ENCODE results near the gene ERBIN. TPM values are rescaled to one million over a fixed set of nuclear protein-coding genes. Genes with fewer than 3 reads are reported as not detected.

The ERBIN gene
- total RNA-seq, 1 experiment from 2014 or later, result 27.1 TPM

DNA sequence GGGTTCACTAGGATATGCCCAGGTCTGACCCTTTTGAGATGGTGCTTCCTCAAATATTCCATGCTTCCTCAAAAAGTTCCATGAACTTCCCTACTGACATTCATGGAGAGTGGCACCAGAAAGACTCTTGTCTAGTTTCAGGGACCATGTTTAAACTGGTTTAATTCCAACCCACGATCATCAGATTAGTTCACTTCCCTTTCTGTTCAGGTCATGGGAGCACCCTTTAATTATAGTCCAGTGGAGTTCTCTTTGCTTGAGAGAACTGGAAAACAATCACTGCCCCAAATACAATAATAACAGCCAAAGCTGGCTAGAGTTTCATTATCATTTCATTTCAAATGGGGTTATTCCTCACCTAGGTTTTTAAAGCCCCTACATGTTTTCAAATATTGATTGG, 9.7 kb upstream of the ERBIN start:
- POLR2A ChIA-PET, result no interaction called here
- Mint-ChIP-seq H3K27me3 (ENCODE audit: low read depth) (no peaks in the 10 kb centered on the region), H3K27ac (no peak overlapping the region), H3K4me3 (no peak overlapping the region), H3K9me3 (no peaks in the 10 kb centered on the region), H3K36me3 (no peaks in the 10 kb centered on the region), H3K4me1 (no peaks in the 10 kb centered on the region)
- ATAC-seq (no peak), DNase-seq (ENCODE audit: low spot score) (no peak)
- TF ChIP-seq ATF1 (CRISPR knock-in tag; IDR thresholded peaks at IDR 0.05), result no peak
- CTCF ChIA-PET, result no interaction called here

DNA sequence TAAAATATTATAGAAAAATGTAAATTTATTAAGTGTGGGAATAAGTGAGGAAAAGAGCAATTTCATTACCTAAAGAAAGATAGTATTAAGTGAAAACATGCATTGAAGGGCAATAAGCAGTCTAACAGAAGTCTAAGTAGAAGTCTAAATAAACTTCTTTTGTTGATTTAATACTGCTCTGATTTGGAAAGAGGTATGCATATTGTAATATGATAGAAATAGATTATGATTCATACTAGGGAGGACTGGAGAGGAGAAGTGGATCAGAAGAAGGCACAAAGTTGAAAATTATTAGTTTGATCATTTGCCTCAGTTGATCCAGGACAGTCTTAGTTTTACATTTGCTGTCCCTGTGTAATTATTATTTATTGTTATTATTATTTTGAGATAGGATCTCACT, 6.6 kb upstream of the ERBIN start:
- TF ChIP-seq SP1 (CRISPR knock-in tag; conservative IDR thresholded peaks at IDR 0.05), result no peak
- TF ChIP-seq, protein P1, sequence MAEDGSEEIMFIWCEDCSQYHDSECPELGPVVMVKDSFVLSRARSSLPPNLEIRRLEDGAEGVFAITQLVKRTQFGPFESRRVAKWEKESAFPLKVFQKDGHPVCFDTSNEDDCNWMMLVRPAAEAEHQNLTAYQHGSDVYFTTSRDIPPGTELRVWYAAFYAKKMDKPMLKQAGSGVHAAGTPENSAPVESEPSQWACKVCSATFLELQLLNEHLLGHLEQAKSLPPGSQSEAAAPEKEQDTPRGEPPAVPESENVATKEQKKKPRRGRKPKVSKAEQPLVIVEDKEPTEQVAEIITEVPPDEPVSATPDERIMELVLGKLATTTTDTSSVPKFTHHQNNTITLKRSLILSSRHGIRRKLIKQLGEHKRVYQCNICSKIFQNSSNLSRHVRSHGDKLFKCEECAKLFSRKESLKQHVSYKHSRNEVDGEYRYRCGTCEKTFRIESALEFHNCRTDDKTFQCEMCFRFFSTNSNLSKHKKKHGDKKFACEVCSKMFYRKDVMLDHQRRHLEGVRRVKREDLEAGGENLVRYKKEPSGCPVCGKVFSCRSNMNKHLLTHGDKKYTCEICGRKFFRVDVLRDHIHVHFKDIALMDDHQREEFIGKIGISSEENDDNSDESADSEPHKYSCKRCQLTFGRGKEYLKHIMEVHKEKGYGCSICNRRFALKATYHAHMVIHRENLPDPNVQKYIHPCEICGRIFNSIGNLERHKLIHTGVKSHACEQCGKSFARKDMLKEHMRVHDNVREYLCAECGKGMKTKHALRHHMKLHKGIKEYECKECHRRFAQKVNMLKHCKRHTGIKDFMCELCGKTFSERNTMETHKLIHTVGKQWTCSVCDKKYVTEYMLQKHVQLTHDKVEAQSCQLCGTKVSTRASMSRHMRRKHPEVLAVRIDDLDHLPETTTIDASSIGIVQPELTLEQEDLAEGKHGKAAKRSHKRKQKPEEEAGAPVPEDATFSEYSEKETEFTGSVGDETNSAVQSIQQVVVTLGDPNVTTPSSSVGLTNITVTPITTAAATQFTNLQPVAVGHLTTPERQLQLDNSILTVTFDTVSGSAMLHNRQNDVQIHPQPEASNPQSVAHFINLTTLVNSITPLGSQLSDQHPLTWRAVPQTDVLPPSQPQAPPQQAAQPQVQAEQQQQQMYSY (CRISPR knock-in tag; IDR thresholded peaks at IDR 0.05), result no peak
- TF ChIP-seq ESRRA (CRISPR knock-in tag; IDR thresholded peaks at IDR 0.05; ENCODE audit: borderline replicate concordance), result no peak
- TF ChIP-seq FOXP1 (CRISPR knock-in tag; IDR thresholded peaks at IDR 0.05; ENCODE audit: borderline replicate concordance), result no peak
- no peak for TF ChIP-seq EMX1 (CRISPR knock-in tag; IDR thresholded peaks at IDR 0.05)
- TF ChIP-seq FOXP4 (CRISPR knock-in tag; IDR thresholded peaks at IDR 0.05), result no peak
- TF ChIP-seq ZNF232 (CRISPR knock-in tag; IDR thresholded peaks at IDR 0.05), result no peak
- TF ChIP-seq, protein P2, sequence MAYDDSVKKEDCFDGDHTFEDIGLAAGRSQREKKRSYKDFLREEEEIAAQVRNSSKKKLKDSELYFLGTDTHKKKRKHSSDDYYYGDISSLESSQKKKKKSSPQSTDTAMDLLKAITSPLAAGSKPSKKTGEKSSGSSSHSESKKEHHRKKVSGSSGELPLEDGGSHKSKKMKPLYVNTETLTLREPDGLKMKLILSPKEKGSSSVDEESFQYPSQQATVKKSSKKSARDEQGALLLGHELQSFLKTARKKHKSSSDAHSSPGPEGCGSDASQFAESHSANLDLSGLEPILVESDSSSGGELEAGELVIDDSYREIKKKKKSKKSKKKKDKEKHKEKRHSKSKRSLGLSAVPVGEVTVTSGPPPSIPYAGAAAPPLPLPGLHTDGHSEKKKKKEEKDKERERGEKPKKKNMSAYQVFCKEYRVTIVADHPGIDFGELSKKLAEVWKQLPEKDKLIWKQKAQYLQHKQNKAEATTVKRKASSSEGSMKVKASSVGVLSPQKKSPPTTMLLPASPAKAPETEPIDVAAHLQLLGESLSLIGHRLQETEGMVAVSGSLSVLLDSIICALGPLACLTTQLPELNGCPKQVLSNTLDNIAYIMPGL (CRISPR knock-in tag; IDR thresholded peaks at IDR 0.05), result no peak
- TF ChIP-seq ZNF512 (CRISPR knock-in tag; IDR thresholded peaks at IDR 0.05; ENCODE audit: borderline replicate concordance), result no peak
- ChIA-PET POLR2A (no interaction called here), CTCF (interaction anchor here (1.2 kb wide), 1 partner anchor 85 kb away, joined by 3 read pairs; no protein-coding TSS in a partner anchor)
- Mint-ChIP-seq H3K9me3 (no peaks in the 10 kb centered on the region), H3K36me3 (no peaks in the 10 kb centered on the region), H3K4me3 (no peak overlapping the region), H3K27ac (no peak overlapping the region), H3K4me1 (peaks cover 10% of the 10 kb centered on the region), H3K27me3 (ENCODE audit: low read depth) (peaks cover 19% of the 10 kb centered on the region)
- ATAC-seq (no peak), DNase-seq (ENCODE audit: low spot score) (no peak)

GRCh38 chr5:65923339-65923738, 3.0 kb upstream of the ERBIN start:
- Mint-ChIP-seq H3K9me3 (no peaks in the 10 kb centered on the region), H3K27me3 (ENCODE audit: low read depth) (peaks cover 20% of the 10 kb centered on the region), H3K4me3 (no peak overlapping the region), H3K36me3 (no peaks in the 10 kb centered on the region), H3K27ac (no peak overlapping the region), H3K4me1 (peaks cover 15% of the 10 kb centered on the region)
- ChIA-PET CTCF (no interaction called here), POLR2A (no interaction called here)
- TF ChIP-seq MYBL2 (CRISPR knock-in tag; IDR thresholded peaks at IDR 0.05) (no peak), FOXP4 (CRISPR knock-in tag; IDR thresholded peaks at IDR 0.05) (no peak), AR (CRISPR knock-in tag; IDR thresholded peaks at IDR 0.05) (no peak)
- TF ChIP-seq, protein P2 (CRISPR knock-in tag; IDR thresholded peaks at IDR 0.05), result no peak
- no peak for DNase-seq (ENCODE audit: low spot score)
- ATAC-seq, result no peak

Data from WTC11 (cell line).